Measurements from ENCODE around the gene ERN1. TPM values are rescaled to one million over a fixed set of nuclear protein-coding genes. Genes with fewer than 3 reads are reported as not detected.

ERN1 gene
- total and polyA plus RNA-seq, 2 of the 13 experiments (the other 11 are each of a cell fraction or from before 2014, with no cell fraction given), result 6.0 to 12.7 TPM

- peak; percentile 76; the same call in 1 of the 2 replicates for TF ChIP-seq MXD3 (CRISPR knock-in tag; IDR thresholded peaks at IDR 0.05)
- TF ChIP-seq ZNF609 (CRISPR knock-in tag; IDR thresholded peaks at IDR 0.05; ENCODE audit: borderline replicate concordance), result peak; percentile 67; the same call in 1 of the 2 replicates
- peak; percentile 33; the same call in 1 of the 2 replicates for TF ChIP-seq ZNF256 (CRISPR knock-in tag; conservative IDR thresholded peaks at IDR 0.05)
- TF ChIP-seq MIER2 (CRISPR knock-in tag; IDR thresholded peaks at IDR 0.05), result no peak
- TF ChIP-seq PRMT3 (CRISPR knock-in tag; IDR thresholded peaks at IDR 0.05; ENCODE audit: borderline replicate concordance, low read depth), result peak; percentile 93
- TF ChIP-seq ZNF546 (CRISPR knock-in tag; conservative IDR thresholded peaks at IDR 0.05), result peak; percentile 99
- peak; percentile 91; the same call in 1 of the 2 replicates for TF ChIP-seq WIZ (CRISPR knock-in tag; IDR thresholded peaks at IDR 0.05)
- peak; percentile 72; the same call in 1 of the 2 replicates for TF ChIP-seq ZGPAT (CRISPR knock-in tag; IDR thresholded peaks at IDR 0.05)
- TF ChIP-seq ZBTB43 (CRISPR knock-in tag; conservative IDR thresholded peaks at IDR 0.05), result peak; percentile 45; the same call in 1 of the 2 replicates
- TF ChIP-seq TOPORS (CRISPR knock-in tag; IDR thresholded peaks at IDR 0.05), result peak; percentile 95
- TF ChIP-seq ZBTB26 (CRISPR knock-in tag; IDR thresholded peaks at IDR 0.05; ENCODE audit: borderline replicate concordance), result peak; percentile 80; the same call in 1 of the 2 replicates
- TF ChIP-seq SP5 (CRISPR knock-in tag; IDR thresholded peaks at IDR 0.05; ENCODE audit: borderline replicate concordance, low read depth), result peak; percentile 80
- peak; percentile 93; the same call in 1 of the 2 replicates for TF ChIP-seq ZNF772 (CRISPR knock-in tag; IDR thresholded peaks at IDR 0.05)
- peak; percentile 89; the same call in 1 of the 2 replicates for TF ChIP-seq ZBTB25 (CRISPR knock-in tag; IDR thresholded peaks at IDR 0.05)
- TF ChIP-seq NR1H2 (CRISPR knock-in tag; IDR thresholded peaks at IDR 0.05; ENCODE audit: borderline replicate concordance, low read depth), result 0 out of 2 replicates have a peak, but pooled peaks have one; percentile 38
- peak; percentile 72; the same call in 1 of the 2 replicates for TF ChIP-seq ISX (CRISPR knock-in tag; conservative IDR thresholded peaks at IDR 0.05)
- TF ChIP-seq KDM3A (CRISPR knock-in tag; IDR thresholded peaks at IDR 0.05; ENCODE audit: low read depth), result peak; percentile 53; the same call in 1 of the 2 replicates
Measured at GRCh38 chr17:64129765-64130558, at the start of gene ERN1 (continued).

Data from HepG2 (cell line).